Left ventricle myocardium inferior (tissue), 1 donor: ENCODE data around the gene RNF123. TPM values are rescaled to one million over a fixed set of nuclear protein-coding genes. Genes with fewer than 3 reads are reported as not detected.

ENCODE experiments used
- DNase-seq: peaks from one replicate; pipeline ENCODE4 v3.0.0-alpha.2; 2020
- H3K27ac ChIP-seq: fragments of 200-600 bp; replicated peaks from 2 replicates; pipeline ENCODE4 v1.8.0; 2021
- H3K27me3 ChIP-seq: fragments of 200-600 bp; 2 replicates; pipeline ENCODE4 v1.8.0; 2021; ENCODE audit warnings: low read depth
- H3K36me3 ChIP-seq: fragments of 200-600 bp; 2 replicates; pipeline ENCODE4 v1.8.0; 2021
- H3K4me1 ChIP-seq: fragments of 200-600 bp; 2 replicates; pipeline ENCODE4 v1.8.0; 2021
- H3K4me3 ChIP-seq: fragments of 200-600 bp; 2 replicates; pipeline ENCODE4 v1.8.0; 2021; ENCODE audit warnings: mild to moderate bottlenecking, moderate library complexity
- H3K9me3 ChIP-seq: fragments of 200-600 bp; replicated peaks from 2 replicates; pipeline ENCODE4 v1.8.0; 2021
- intact Hi-C: fragments of 100-400 bp; cut with micrococcal nuclease; formaldehyde crosslinking; loops from one replicate; pipeline ENCODE4 v1.11.0; 2022
- total RNA-seq: library from RNA; stranded (reverse); fragmentation: NEBNext Ultra II Directional; extraction: Animal tissue kit (Norgen Biotek cat#: 25700); gene quantifications from one replicate; pipeline ENCODE4 v1.2.1, GENCODE V29; 2021
- TF ChIP-seq, protein P1 (sequence below): fragments of 200-600 bp; IDR thresholded peaks from 2 replicates; pipeline ENCODE4 v1.8.0; 2021; ENCODE audit warnings: antibody characterized with exemption, mild to moderate bottlenecking, borderline replicate concordance
- donor health status: DM: no; HTN: yes; CAD: no; lungs with severe emphysema.

Gene RNF123
- total RNA-seq, 1 donor from 2014 or later: 48.6 TPM

DNA sequence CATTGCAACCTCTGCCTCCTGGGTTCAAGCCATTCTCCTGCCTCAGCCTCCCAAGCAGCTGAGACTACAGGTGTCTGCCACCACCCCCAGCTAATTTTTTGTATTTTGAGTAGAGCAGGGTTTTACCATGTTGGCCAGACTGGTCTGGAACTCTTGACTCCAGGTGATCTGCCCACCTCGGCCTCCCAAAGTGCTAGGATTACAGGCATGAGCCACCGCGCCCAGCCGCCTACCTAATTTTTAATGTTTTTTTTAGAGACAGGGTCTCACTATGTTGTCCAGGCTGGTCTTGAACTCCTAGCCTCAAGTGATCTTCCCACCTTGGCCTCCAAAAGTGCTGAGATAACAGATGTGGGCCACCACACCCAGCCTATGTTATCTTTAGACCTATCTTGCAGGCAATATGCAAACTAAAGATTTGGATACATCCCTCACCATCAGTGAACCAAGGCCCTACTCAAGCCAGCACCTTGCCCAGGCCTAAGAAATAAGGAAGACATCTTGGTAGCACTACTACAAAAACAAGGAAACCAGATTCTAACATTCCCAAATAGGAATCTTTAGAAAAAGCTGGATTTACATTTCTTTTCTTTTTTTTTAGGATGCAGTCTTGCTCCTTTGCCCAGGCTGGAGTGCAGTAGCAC lies 40.7 kb downstream of the RNF123 start:
- Histone ChIP-seq H3K27me3 (no peaks in the 10 kb centered on the region), H3K9me3 (no peaks in the 10 kb centered on the region), H3K27ac (no peak overlapping the region), H3K4me3 (no peak overlapping the region), H3K4me1 (peaks cover 8% of the 10 kb centered on the region), H3K36me3 (peaks cover 90% of the 10 kb centered on the region)
- TF ChIP-seq, protein P1, sequence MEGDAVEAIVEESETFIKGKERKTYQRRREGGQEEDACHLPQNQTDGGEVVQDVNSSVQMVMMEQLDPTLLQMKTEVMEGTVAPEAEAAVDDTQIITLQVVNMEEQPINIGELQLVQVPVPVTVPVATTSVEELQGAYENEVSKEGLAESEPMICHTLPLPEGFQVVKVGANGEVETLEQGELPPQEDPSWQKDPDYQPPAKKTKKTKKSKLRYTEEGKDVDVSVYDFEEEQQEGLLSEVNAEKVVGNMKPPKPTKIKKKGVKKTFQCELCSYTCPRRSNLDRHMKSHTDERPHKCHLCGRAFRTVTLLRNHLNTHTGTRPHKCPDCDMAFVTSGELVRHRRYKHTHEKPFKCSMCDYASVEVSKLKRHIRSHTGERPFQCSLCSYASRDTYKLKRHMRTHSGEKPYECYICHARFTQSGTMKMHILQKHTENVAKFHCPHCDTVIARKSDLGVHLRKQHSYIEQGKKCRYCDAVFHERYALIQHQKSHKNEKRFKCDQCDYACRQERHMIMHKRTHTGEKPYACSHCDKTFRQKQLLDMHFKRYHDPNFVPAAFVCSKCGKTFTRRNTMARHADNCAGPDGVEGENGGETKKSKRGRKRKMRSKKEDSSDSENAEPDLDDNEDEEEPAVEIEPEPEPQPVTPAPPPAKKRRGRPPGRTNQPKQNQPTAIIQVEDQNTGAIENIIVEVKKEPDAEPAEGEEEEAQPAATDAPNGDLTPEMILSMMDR: no peak
- intact Hi-C loops: no loop called here
- DNase-seq: no peak

DNA sequence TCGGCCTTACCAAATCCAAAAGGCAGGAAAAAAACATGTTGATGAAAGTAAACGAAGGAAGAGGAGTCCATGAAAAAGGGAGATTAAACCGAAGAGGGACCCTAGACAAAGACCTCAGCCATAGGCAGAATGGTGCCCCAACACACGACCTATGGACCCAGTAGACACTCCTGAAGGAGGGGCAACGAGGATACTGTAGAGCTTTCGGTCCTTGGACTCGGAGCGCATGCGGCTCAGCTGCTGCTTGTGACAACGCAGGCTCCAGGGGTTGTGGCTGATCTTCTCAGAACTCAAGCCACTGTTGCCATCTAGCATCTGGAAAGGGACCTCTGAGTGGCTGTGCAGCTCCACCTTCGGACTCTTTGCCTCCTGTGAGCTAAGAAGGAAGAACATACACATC lies 43.2 kb downstream of the RNF123 start:
- DNase-seq: no peak

DNA sequence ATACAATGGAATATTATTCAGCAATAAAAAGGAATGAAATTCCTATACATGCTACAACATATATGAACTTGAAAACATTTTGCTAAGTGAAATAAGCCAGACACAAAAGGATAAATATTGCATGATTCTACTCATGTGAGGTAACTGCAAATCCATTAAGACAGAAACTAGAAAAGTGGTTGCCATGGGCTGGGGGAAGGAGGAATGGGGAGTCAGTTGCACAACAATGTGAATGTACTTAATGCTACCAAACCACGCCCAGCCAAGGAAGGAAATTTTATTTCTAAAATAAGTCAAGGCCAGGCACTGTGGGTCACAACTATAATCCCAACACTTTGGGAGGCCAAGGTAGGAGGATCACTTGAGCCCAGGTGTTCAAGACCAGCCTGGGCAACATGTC lies 44.2 kb downstream of the RNF123 start:
- Histone ChIP-seq H3K9me3 (no peaks in the 10 kb centered on the region), H3K4me3 (no peak overlapping the region), H3K27ac (no peak overlapping the region), H3K36me3 (peaks cover 92% of the 10 kb centered on the region), H3K4me1 (peaks cover 6% of the 10 kb centered on the region), H3K27me3 (no peaks in the 10 kb centered on the region)
- no peak for DNase-seq
- TF ChIP-seq, protein P1: no peak
- intact Hi-C loops: no loop called here

More for the DNA sequence above, 43.2 kb downstream of the RNF123 start:
- TF ChIP-seq, protein P1: no peak
- H3K4me3 ChIP-seq: no peak overlapping the region
- H3K27me3 ChIP-seq: no peaks in the 10 kb centered on the region
- peaks cover 6% of the 10 kb centered on the region for H3K4me1 ChIP-seq
- H3K27ac ChIP-seq: no peak overlapping the region
- intact Hi-C loops: no loop called here
- H3K36me3 ChIP-seq: peaks cover 91% of the 10 kb centered on the region
- no peaks in the 10 kb centered on the region for H3K9me3 ChIP-seq

DNA sequence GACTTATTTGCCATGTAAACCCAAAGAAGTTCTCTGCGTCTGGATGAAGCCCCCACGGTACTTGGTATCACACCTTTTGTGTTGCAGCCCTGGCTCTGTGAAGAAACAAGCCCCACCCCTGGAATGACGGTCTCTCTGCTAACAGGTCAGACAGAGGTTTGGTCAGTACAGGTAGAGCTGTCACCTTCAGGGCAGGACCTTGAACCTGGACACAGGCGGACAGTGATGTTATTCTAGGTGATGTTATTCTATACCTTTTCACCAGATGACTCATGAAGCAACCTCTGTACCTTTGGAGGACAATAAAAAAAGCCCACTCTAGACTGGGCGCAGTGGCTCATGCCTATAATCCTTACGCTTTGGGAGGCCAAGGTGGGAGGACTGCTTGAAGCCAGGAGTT lies 45.4 kb downstream of the RNF123 start:
- H3K9me3 ChIP-seq: no peaks in the 10 kb centered on the region
- TF ChIP-seq, protein P1: no peak
- DNase-seq: no peak
- H3K36me3 ChIP-seq: peaks cover 87% of the 10 kb centered on the region
- intact Hi-C loops: no loop called here
- no peak overlapping the region for H3K27ac ChIP-seq
- H3K27me3 ChIP-seq: no peaks in the 10 kb centered on the region
- peaks cover 6% of the 10 kb centered on the region for H3K4me1 ChIP-seq
- no peak overlapping the region for H3K4me3 ChIP-seq

DNA sequence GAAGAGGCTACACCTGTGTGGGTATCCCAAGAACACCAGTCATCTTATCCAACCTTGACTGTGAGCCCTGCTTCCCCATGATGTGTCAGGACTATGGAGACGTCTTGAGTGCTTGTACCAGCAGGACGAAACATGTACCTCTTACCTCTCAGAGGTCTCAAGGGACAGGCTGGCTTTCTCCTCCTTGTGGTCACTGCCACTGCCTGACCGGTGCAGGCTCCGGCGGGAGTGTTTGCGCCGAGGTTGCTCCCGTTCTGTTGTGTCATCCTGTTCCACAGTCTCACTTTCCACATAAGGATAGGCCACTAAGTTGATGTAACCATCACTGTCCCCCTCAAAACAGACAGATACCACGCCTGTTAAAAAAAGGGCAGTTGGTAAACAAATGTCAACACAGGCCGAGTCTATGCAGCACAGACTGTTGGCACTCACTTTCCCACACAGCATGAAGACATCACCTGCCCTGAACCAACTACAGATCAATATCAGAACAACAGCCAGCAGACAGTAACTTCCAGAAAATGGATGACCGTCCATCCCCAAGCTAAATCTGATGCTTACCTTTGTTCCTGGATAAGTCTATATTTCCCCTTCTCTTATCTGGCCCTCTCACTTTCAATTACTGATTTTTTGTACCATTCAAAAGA lies 48.8 kb downstream of the RNF123 start:
- TF ChIP-seq, protein P1: no peak
- Histone ChIP-seq H3K4me3 (no peak overlapping the region), H3K4me1 (peaks cover 6% of the 10 kb centered on the region), H3K27ac (no peak overlapping the region), H3K9me3 (no peaks in the 10 kb centered on the region), H3K36me3 (peaks cover 60% of the 10 kb centered on the region), H3K27me3 (no peaks in the 10 kb centered on the region)
- DNase-seq: no peak
- intact Hi-C loops: no loop called here
